Suppressor macrophage treated with lipopolysaccharide for 1 hour (primary cell): ENCODE data around the gene UCK1.
"Not testable (repeated sequence)": the region's sequence is repeated elsewhere in the genome, so short reads cannot be mapped to it uniquely, and the experiment has no call there.

ENCODE experiments used
- DNase-seq, 3 donors: peaks; one replicate each; pipeline ENCODE4 v3.0.0-alpha.2; 2020 to 2022

UCK1 gene

GRCh38 chr9:131523086-131523388, 8.0 kb downstream of the UCK1 start:
- no peak for DNase-seq

DNA sequence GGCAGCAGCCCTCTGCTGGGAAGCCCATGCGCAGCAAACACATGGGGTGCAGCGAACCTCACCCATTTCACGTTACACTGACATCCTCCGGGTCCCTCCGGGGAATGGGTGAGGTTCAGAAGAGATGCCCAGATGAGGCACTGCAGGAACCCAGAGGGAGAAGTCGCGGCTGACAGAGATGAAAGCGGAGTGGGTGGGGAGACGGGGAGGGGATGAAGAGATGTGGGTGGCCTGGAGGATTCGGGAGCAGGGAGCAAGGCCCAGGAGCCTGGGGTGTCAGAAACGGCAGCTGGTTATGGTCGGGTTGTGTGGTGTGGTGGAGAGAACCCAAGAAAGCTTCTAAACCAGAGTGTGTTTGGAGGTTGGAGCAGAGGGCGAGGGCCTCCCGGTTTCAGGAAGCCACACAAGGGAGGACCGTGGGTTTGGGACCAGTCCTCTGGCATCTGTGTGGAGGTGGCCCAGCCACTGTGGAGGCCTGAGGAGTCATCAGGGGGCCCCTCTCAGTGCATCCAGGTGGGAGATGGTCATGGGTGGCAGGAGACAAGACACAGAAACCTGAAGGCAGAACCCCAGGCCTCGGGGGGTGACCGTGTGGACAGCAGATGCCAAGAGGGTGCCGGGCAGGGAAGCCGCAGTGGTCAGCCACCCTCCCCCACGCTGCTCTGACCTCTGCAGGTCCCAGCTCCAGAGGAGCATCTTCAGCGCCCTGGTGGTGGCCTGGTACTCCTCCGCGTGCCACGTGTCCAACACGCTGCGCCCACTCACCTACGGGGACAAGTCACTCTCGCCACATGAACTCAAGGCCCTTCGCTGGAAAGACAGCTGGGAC, 8.6 kb downstream of the UCK1 start:
- DNase-seq, result no peak

GRCh38 chr9:131521822-131522221, 9.2 kb downstream of the UCK1 start:
- no peak for DNase-seq

DNA sequence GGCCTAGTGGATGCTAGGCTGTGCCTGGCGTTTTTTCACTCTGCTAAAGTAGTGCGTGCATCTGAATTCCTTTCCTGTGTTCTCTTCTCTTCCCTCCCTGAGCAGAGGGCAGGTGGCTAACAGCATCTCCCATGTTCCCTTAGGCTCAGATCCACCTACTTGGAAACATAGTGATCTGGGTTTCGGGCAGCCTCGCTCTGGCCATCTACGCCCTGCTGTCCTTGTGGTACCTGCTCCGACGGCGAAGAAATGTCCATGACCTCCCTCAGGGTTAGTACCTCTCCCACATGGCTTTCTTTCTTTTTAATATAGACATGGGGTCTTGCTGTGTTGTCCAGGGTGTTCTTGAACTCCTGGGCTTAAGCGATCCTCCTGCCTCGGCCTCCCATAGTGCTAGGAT, 9.9 kb downstream of the UCK1 start:
- DNase-seq, result no peak

DNA sequence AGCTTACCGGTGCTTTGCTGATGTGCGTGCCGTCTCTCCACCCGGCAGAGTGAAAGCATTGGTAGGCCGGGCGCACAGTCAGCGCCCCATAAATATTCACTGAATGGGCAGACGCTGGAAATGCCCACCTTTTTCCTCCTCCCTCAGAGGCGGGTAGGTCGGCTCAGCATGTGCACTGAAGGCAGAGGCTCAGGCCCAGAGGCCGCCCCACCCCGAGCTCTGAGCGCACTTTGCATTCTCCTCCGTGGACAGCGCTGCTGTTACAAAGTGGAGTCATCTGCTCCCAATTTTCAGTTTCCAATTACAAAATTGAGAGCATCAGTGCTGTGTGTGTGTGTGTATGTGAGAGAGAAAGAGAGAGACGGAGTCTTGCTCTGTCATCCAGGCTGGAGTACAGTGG, 10.6 kb downstream of the UCK1 start:
- no peak for DNase-seq

GRCh38 chr9:131518553-131518952, 12.5 kb downstream of the UCK1 start:
- DNase-seq, result no peak

DNA sequence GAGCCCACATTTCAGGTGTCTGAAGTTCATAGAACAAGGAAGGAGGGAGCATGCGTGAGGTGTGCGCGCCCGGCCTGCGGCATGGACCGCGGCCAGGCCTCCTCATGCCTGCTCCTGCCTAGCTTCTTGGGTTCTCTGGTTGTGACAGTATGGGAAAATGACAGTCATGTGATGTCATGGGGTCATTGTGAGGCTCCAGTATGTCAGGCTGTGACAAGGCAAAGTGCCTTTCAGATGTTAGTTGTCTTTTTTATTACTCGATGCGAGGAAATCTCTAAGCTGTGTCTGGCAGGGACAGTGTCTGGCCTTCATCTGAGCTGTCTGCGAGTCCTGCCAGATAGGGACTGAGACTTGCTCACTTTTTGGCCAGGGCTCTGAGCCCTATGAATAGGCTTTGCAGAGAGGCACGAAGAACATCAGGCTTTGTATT, 13.3 kb downstream of the UCK1 start:
- no peak for DNase-seq

GRCh38 chr9:131516930-131517329, 14.1 kb downstream of the UCK1 start:
- DNase-seq, result no peak

GRCh38 chr9:131516100-131516499, 15.0 kb downstream of the UCK1 start:
- DNase-seq, result peak in 2 of 3 donors; percentile 23 to 34

DNA sequence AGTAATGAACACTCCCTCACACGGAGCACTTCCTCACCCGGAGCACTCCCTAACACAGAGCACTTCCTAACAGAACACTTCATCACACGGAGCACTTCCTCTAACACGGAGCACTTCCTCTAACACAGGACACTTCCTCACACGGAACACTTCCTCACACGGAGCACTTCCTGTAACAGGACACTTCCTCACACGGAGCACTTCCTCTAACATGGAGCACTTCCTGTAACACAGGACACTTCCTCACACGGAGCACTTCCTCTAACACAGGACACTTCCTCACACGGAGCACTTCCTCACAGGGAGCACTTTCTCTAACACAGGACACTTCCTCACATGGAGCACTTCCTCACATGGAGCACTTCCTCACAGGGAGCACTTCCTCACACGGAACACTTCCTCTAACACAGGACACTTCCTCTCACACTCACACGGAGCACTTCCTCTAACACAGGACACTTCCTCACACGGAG, 15.5 kb downstream of the UCK1 start:
- DNase-seq, result not testable (repeated sequence)

DNA sequence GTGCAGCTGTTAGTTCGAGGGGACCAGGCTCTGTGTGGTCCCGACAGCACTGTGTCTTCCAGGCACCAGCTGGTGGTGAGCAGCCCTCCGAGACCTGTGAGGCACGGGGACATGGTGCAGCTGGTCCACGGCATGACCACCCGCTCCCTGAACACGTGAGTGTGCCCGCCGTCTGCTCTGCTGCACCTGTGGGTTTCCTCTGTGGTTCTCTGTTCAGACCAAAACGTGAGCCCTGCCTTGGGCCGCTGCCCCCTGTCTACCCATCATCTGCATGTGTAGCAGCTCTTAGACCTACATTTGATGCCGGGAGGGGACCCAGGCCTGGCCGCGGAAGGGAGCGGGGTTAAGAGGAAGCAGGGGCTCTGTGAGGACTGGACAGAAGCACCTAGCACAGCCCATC, 17.9 kb downstream of the UCK1 start:
- DNase-seq, result no peak

- no peak for DNase-seq
Measured at GRCh38 chr9:131511880-131512279, 19.2 kb downstream of the UCK1 start.

GRCh38 chr9:131511416-131511815, 19.6 kb downstream of the UCK1 start:
- DNase-seq, result peak in 2 of 3 donors; percentile 15 to 45

DNA sequence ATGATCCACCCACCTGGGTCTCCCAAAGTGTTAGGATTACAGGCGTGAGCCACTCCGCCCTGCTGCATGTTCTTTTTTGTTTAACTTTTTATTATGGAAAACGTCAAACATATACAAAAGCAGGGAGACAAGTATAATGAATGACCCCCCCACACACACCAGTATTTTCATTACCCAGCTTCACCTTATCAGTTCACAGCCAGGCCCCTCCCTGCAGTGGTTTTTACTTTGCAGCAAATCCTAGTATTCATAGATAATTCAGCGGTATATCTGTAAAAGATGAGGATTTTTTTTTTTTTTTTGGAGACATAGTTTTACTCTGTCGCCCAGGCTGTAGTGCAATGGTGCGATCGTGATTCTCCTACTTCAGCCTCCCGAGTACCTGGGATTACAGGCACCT, 26.1 kb downstream of the UCK1 start:
- DNase-seq, result no peak

DNA sequence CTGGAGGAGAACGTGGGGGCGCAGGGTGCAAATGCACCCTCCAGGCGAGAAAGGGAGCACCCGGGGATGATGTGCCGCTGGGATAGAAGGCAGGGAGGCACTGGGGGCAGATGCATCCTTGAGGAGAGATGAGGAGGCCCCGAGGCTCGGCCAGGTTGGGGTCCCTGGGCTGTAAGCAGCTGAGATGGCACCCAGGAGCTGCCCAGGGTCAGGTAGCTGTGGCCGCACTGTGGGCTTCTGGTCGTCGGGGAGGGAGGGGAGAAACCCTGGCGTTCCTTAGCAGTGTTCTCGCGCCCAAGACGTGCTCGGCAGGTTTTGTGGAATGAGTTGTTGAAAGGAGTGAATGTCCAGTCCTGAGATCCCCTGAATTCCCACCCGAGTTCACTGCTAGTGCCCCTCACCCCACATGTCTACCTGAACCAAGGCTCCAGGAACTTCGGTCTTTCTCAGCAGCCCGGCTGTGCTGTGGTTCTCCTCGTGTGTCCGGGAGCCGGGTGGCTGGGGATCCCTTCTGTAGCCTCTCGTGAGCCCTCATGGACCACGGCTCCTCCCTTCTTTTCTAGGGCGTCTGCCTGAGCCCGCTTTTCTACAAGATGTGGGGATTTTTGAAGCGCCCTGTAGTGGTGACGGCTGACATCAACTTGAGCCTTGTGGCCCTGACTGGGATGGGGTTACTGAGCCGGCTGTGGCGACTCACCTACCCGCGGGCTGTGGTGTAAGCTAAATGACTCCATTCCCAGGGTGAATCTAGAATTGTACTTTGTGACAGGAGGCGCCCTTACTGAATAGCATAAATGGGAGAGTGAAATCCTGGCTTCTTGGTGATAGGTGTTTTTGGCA, 27.2 kb downstream of the UCK1 start:
- peak; percentile 70 to 76 (median 74) for DNase-seq

- DNase-seq, result peak; percentile 91 to 95 (median 93)
Measured at GRCh38 chr9:131502781-131503625, 28.1 kb downstream of the UCK1 start, which contains the start of gene POMT1. TSS of gene POMT1 (plus strand) at chr9:131502918. CDS start at chr9:131504219, 1,301 bp downstream.

- DNase-seq, result no peak
Measured at GRCh38 chr9:131500939-131501541, 30.0 kb downstream of the UCK1 start.

- no peak for DNase-seq
Measured at GRCh38 chr9:131500377-131500776, 30.7 kb downstream of the UCK1 start.

- DNase-seq, result no peak
Measured at GRCh38 chr9:131499254-131499767, 31.8 kb downstream of the UCK1 start.

DNA sequence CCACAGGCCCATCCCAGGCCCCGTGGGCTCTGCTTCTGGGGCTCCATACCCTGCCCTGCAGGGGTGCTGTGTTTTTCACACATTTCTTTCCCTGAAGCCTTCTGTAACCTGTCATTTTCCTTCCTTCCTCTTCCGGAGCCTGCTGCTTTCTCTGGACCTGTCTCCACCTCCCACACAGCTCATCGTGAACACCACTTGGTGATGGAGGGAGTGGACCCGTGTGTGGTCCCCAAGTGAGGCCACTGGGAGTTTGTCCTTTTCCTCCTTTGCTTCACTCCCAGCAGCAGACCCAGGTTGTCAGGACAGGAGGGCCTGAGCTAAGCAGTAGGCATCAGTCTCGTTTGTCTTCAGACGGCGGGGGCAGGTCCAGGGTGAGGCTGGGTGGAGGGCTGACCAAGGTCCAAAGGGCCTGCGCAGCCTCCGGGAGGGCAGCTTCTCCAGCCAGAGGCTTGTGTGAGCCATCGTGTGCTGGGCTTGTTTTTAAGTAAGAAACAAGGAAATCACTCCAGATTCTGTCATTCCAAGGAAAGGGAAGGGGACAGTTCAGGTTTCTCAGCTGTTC, 34.1 kb downstream of the UCK1 start:
- no peak for DNase-seq

- DNase-seq, result no peak
Measured at GRCh38 chr9:131495785-131496184, 35.3 kb downstream of the UCK1 start.

GRCh38 chr9:131494296-131494870, 36.7 kb downstream of the UCK1 start:
- no peak for DNase-seq
